MM.1S (cell line): ENCODE measurements around the gene ART1.

ENCODE experiments used
- CTCF ChIP-seq: fragments of 300-600 bp; sonication (generic); IDR thresholded peaks from 2 replicates; pipeline ENCODE4 v1.5.1; 2016; ENCODE audit warnings: antibody characterized with exemption, low read length, mixed read lengths
- EZH2 ChIP-seq: fragments of 300-600 bp; sonication (generic); optimal IDR thresholded peaks from 2 replicates; pipeline ENCODE3; 2017; ENCODE audit warnings: low read depth, mild to moderate bottlenecking, antibody characterized with exemption, low read length, mixed read lengths
- EZH2phosphoT487 ChIP-seq: fragments of 300-600 bp; sonication (generic); IDR thresholded peaks from 2 replicates; pipeline ENCODE4 v1.6.1; 2018; ENCODE audit warnings: antibody characterized with exemption, low read length

- TF ChIP-seq CTCF = no peak
- no peak for TF ChIP-seq EZH2
- no peak for TF ChIP-seq EZH2phosphoT487
Observed at GRCh38 chr11:3709977-3710376, 65.0 kb downstream of the ART1 start.
